K562 (cell line): ENCODE data around the gene DRC1. TPM values are rescaled to one million over a fixed set of nuclear protein-coding genes. Genes with fewer than 3 reads are reported as not detected.
A peak's percentile ranks its signal among the peaks of the same experiment; 100 is the strongest.

ENCODE experiments used
- ARID3B ChIP-seq: fragments of 250-450 bp; sonication (Bioruptor Pico); IDR thresholded peaks from 2 replicates; pipeline ENCODE4 v1.4.0; 2020; ENCODE audit warnings: borderline replicate concordance
- HSF4 ChIP-seq: fragments of 250-450 bp; sonication (Bioruptor Pico); IDR thresholded peaks from 2 replicates; pipeline ENCODE4 v2.1.2; 2022; ENCODE audit warnings: mild to moderate bottlenecking, moderate library complexity, borderline replicate concordance
- JUN ChIP-seq, 2 experiments: sonication (generic) in 1 of 2; formaldehyde crosslinking in 1 of 2; IDR thresholded peaks; 2 replicates each; pipeline versions ENCODE4 v1.6.1 to v1.8.0; 2012 to 2022; ENCODE audit warnings: borderline replicate concordance in 2 of 2, mild to moderate bottlenecking in 2 of 2, improper control_type of control experiment in 1 of 2, low read depth in 1 of 2, low read length in 1 of 2, missing genetic modification reagents in 1 of 2
- JUNB ChIP-seq: fragments of 450-650 bp; formaldehyde crosslinking; conservative IDR thresholded peaks from 2 replicates; pipeline ENCODE4 v1.4.0; 2020; ENCODE audit warnings: mild to moderate bottlenecking
- KAT2B ChIP-seq: IDR thresholded peaks from one replicate; pipeline ENCODE4 v1.6.1; 2012; ENCODE audit warnings: low read depth, mild to moderate bottlenecking, control low read depth, inconsistent platforms, low read length, moderate library complexity
- NR2F6 ChIP-seq: fragments of 450-650 bp; formaldehyde crosslinking; IDR thresholded peaks from 2 replicates; pipeline ENCODE4 v1.4.0; 2020; ENCODE audit warnings: mild to moderate bottlenecking
- USF1 ChIP-seq: sonication (generic); formaldehyde crosslinking; IDR thresholded peaks from 2 replicates; pipeline ENCODE4 v1.9.0; 2022; ENCODE audit warnings: mild to moderate bottlenecking, missing genetic modification reagents
- polyA plus RNA-seq, 8 experiments: library from polyadenylated mRNA; depleted of rRNA in 4 of 8; stranded (reverse) in 5 of 8; unstranded in 3 of 8; fragments of >200 nt; fragmentation: Nextera tagmentation in 2 of 8; fragmentation: Illumina TruSeq in 1 of 8; extraction: Ambion mirVana in 2 of 8; extraction: Trizol in 1 of 8; gene quantifications; 2 replicates each; pipeline versions ENCODE4 v1.2.1 to v1.2.3, GENCODE V29; 2011 to 2014; ENCODE audit warnings: inconsistent platforms in 1 of 8, missing spikeins in 1 of 8
- total RNA-seq, 7 experiments: library from RNA; depleted of rRNA in 6 of 7; stranded (reverse); fragments of >200 nt in 6 of 7; fragmentation: Illumina TruSeq in 2 of 7; extraction: Trizol in 2 of 7; gene quantifications; 2 replicates each; pipeline versions ENCODE4 v1.2.1 to v1.2.3, GENCODE V29; 2011 to 2021; ENCODE audit warnings: low replicate concordance in 1 of 7

The DRC1 gene
- total and polyA plus RNA-seq, 9 of the 15 experiments (the other 6 are each of a cell fraction or from before 2014, with no cell fraction given), result 0.07 to 0.10 TPM; not detected in 7

- no peak for TF ChIP-seq KAT2B
- no peak for TF ChIP-seq ARID3B (CRISPR knock-in tag)
- TF ChIP-seq NR2F6 (CRISPR knock-in tag), result no peak
- TF ChIP-seq JUNB (CRISPR knock-in tag), result no peak
- no peak for TF ChIP-seq HSF4 (CRISPR knock-in tag)
- no peak for TF ChIP-seq JUN (IDR thresholded peaks at IDR 0.05; ENCODE audit: borderline replicate concordance, low read depth, low read length)
- no peak for TF ChIP-seq JUN (CRISPR knock-in tag; IDR thresholded peaks at IDR 0.05; ENCODE audit: borderline replicate concordance)
- 0 out of 2 replicates have a peak, but pooled peaks have one; percentile 39 for TF ChIP-seq USF1
Measured at GRCh38 chr2:26487192-26487591, 85.5 kb downstream of the DRC1 start (continued).
